GM19238 (cell line): Measurements from ENCODE around the gene DLK1.

Experiments
- DNase-seq: peaks from one replicate; pipeline ENCODE4 v3.0.0; 2011; ENCODE audit warnings: low spot score; ENCODE audit not compliant: insufficient read length

Gene DLK1

DNA sequence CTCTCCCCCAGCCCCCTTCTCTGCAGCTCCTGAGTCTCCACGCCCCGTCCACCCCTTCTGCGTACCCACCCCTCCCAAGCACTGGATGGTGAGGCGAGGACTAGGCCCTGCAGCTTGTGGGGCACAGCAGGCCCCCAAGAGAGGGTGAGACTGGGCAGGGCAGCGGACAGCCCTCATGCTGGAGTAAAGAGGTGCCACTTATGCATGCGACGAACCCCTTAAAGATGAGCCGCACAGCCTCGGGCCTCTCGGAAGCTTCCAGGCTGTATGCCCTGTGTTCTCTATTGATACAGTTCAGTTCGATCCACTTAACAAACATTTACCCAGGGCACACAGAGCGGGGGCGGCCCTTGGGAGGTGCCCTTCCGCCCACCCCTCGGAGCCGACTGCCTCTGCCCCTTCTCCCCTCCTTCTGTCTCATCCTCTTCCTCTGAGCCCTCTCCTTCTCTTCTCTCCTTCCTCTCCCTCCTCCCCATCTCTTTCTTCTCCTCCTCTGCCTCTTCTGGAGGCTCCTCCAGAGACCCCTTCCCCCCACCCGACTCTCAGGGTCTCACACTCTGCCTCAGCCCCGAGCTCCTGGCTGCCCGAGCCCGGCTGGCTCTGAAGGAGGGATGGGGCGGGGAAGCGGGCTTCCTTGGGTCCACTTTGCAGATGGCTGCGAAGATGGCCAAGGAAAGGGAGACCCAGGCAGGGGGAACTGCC is 32.7 kb upstream of the DLK1 start:
- no peak for DNase-seq

DNA sequence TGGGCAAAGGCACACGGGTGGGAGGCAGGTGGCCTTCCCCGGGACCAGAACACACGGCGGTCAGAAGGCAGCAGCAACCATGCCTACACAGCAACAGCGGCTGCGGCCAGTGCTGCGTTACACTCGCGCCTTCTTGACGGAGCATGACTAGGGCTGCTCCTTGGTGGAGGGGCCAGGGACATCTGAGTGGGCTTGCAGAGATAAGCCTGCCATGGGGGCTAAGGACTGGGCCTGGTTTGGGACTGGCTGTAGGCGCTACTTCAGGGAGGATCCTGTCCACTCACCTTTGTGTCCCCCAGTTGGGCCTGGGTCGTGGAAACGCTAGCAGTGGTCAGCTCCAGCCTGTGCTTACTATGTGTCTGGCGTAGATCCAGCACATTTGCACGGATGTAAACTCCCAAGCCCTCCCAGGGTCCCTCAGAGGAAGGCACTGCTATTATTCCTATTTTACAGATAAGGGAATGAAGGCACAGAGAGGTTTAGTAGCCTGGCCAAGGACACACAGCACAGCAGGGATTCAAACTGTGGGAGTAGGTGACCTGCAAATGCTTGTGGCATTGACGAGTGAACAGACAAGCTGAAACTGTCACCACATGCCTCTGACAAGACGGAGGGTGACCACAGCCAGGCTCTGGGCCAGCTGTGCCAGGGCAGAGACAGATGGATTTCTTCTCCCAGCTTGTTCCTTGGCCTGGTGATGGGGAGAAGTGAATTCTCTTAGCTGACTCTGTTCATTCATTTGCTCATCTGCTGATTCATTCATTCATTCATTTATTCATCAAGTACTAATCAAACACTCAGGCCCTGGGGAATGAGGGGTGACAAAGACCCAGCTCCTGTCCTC is 31.9 kb upstream of the DLK1 start:
- no peak for DNase-seq

DNA sequence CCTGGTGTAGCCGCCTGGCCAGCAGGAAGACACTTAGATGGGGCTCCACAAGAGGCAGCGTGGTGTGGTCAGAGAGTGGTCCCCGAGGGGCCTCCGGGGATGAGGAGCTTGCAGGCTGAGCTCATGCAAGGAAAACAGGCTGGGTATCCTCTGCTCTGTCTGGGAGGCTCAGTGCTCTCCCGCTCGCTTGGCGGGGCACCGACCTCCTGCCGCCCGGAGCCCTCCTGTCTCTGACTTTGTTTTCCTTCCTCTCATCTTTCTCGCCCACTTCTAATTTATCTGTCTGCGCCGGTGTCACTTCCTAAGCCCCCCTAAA is 31.3 kb upstream of the DLK1 start:
- DNase-seq = no peak

DNA sequence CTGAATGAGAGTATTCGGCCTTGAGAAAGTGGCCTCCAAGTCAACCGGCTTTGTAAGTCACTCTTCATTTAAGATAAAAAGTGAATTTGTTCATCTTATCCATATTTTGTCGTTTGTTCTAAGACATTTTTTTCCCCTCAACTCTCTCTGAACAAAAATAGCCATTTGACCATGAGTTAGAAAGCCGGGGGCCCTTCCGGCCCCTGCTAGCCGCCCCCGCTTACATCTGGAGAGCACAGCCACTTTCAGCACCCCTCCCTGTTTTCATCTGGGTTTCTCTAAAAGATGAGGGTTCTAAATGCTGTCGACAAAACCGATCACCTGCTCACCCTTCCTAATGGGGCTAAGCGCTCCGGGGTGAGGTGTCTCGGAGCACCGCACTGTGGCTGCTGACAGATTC is 30.7 kb upstream of the DLK1 start:
- DNase-seq = no peak

DNA sequence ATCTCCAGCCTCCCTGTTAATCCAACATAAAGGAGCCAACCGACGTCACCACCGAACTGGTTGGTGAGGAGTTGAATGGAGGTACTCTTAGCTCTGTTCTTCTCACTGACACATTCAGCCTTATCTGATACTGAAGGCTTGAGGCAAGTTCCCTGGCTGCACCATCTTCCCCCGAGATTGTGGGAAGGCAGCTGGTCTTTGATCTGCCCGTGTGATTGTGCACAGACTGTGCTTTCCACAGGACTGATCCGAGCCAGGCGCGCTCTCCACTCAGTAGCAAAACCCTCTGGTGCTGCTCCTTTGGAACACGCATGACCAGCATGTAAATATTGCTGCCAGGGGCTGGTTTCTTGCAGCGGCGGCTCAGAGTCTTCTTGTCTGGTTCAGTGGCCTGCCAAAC is 30.1 kb upstream of the DLK1 start:
- no peak for DNase-seq

DNA sequence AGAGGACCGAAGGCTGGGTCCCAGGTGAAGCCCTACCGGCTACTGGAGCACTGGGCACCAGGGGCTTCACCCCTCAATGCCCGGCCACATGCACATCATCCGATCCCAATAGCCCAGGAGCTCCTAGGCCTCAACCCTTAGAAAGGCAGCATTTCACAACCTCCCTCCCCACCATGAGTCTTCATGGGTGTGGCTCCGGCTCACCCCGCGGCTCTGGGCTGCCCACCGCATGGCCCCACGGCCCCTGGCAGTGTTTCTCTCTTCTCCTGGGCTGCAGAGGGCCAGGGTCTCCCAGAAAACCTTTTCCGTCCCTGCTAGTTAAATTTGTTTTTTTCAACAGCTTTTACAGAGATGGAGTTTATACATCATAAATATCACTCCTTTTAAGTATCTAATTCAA is 28.6 kb upstream of the DLK1 start:
- DNase-seq = no peak

DNA sequence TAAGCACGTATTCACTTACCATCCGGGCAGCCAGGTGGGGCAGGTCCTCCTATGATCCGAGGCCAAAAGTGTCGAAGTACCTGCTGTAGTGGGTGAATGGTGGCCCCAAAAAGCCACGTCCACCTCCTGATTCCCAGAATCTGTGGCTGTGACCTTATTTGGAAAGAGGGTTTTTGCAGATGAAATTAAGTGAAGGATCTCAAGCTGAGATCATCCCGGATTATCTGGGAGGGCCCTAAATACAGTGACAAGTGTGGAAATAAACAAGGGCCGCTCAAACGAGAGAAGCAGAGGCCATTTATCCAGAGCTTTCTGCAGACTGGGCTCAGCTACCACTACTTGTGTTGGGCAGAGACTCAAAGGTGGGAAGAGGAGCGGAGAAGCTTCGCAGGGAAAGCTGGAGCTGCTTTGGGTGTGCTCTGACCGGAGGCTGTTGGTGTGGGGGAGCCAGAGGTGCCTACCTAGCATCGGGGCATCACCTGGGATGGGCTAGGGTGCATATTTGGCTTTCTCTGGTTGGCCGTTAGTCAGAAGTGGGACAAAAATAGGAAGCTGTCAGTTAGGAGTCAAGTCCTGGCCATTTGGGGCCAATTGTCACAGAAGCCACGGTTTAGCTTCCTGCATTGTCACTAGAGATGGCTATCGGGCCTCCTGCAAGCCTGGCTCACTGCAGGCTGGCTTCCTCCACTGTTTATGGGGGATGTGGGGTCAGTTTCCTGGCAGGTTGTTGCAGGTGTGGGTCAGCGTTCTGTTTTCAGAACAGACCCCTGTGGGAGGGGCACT is 27.8 kb upstream of the DLK1 start:
- DNase-seq = no peak

DNA sequence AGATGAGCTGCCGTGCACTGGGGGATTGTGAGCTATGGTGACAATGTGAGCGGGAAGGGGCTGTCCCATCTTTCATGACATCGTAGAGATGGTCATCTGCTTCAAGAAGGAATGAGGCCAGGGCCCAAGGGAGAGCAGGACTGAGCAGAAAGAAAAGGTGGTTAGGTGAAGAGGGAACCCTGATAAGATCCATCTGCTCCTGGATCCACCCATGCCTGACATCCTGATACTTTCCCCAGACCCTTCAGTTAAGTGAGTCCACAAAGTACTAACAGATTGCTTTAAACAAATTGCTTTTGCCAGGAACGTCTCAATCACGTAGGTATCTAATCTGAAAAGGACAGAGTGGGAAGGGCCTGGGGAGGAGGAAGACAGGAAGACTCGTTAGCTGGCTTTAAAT is 25.4 kb upstream of the DLK1 start:
- no peak for DNase-seq

DNA sequence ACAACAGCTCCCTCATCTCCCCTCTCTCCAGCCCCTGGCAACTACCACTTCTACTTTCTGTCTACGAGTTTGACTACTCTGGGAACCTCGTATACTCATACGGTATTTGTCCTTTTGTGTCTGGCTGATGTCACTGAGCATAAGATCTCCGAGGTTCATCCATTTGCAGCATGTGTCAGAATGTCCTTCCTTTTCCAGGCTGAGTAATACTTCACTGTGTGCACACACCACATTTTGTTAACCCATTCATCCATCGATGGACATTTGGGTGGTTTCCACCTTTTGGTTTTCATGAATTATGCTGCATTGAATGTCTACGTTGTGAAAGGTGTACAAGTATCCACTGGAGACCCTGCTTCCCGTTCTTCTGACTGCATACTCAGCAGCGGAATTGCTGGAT is 24.1 kb upstream of the DLK1 start:
- no peak for DNase-seq

DNA sequence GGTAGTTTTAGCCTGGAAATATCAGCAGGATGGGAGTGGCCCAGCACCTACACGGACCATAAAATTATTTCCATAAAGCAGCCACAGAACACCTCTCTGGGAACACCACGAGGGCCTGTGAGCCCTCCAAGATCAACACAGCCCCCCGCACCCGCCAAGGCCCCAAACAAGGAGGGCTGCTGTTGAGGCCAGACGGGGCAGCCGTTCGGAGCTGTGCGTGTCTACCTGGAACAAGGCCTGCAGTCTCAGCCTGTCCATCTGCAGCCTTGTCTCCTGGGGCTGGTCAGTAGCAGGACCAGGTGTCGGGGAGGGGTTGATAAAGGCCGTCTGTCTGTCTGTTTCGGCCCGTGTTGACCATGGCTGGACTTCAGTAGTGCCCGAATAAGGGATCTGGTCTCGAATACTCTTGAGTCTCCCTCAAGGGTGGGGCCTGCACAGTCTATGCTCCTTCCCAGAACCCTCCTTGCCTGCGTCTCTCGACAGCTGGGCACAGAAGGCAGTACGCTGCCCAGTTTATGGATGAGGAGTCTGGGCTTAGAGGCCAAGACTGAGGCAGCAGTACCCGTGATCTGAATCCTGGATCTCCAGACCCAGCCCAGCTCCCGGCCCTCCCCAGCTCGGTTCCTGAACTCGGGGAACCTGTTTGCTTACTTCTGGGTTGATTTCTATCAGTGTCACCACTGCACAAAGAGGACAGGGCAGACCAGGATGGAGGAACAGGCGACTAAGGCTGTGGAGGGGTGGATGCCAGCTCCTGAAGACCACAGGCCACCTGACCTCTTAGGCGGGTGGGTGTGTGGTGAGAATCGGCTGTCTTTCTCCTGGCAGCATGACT is 23.1 kb upstream of the DLK1 start:
- no peak for DNase-seq

DNA sequence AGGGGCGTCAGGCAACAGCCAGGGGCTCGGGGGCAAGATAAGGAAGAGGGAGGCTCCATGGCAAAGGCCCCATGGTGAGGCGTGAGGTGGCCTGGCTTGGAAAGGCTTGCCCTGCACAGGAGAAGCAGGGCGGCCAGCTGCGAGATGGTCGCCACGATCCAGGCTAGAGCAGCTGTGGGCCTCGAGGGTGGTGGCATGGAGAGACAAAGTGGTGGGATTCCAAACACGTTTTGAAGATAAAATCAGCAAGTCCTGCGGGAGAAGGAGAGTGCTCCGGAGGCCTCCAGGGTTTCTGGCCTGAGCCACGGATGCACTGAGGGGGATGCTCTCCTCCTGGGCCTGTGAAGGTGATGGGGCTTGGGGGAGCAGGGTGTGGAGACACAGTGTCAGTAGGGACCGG is 20.5 kb upstream of the DLK1 start:
- DNase-seq = no peak

DNA sequence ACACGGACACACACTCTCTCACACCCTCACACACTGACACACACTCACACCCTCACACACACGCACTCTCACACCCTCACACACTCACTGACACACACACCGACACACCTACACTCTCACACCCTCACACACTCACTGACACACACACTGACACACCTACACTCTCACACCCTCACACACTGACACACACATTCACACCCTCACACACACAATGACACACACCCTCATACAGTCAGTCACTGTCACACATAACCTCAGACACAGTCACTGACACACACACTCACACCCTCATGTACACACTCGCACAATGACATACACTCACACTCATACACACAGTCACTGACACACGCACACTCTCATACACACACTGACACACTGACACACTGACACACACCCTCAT is 19.8 kb upstream of the DLK1 start:
- DNase-seq = no peak

DNA sequence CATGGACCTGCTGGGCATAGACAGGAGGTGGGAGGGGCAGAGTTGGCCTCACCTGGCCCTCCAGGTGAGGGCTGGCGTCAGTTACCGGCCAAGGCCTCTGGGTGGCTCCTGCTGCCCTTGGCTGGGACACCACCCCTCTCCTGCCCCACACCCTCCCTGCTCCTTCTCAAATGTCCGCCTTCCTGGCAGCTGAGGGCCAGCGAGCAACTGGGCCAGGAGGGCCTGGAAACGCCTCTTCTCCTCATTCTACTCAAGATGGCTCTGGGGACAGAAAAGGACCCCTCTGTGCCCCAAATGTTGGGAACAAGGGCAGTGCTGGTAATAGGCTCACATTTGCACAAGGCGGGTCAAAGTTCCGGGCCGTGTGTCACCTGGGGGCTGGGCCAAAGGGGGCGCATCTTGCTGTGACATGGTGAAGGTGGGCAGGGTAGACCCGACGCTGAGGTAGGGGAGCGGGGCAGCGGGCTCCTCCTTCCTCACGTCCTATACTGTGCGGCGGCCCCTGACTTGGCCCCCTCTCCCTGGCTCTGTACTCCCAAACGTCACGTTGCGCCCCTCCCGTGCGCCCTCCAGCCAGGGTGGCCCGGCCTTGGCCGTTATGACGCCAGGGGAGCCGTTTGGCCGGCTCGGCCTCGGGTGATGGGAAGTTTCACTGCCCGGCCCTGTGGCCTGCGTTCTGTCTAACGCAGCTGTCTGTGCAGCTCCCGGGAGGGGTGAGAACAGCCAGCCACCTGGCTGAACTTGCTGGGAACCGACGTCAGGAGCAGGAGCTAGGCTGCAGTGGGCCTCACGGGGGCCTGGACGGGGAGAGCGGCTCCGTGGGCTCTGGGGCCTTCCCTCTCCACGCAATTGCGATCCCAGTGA is 18.0 kb upstream of the DLK1 start:
- no peak for DNase-seq

DNA sequence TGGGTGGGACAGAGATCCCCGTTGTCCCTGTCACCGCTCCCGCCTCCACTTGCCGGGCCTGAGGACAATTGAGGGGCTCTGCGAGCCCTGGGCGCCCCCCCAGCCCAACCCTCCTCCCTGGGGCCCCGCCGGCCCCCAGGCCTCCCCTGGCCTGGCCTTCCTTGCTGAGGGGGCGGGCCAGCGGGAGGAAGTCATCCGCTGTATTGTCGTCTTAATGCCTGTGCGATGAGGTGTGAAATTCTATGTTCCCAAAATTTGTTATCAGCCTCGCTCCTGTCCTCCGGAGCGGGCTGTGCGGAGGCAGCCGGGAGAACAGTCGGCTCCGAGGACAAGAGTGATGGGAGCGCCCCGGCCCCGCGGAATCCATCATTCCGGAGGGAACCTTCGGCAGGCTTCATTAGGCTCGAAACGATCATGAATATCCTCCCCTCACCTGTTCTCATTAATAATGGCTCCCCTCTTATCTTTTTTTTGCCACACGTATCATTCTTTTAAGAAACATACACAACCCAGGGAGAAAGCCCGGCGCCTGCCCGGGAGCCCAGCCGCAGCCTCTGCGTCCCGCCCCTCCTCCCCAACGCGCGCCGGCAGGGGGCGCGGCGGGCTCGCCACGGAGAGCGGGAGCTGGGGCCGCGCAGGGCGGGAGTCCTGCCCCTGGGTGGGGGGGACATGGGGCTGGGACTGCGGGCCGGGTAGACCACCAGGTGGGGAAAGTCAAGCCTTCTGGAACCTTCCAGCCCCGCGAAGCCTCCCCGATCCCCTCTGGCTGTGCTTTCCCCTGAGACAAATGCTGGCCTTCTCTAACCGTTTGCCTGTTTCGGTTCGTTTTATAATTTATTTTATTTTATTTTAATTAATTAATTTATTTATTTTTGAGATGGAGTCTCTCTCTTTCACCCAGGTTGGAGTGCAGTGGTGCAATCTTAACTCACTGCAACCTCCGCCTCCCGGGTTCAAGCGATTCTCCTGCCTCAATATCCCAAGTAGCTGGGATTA is 17.1 kb upstream of the DLK1 start:
- DNase-seq = peak; percentile 43

DNA sequence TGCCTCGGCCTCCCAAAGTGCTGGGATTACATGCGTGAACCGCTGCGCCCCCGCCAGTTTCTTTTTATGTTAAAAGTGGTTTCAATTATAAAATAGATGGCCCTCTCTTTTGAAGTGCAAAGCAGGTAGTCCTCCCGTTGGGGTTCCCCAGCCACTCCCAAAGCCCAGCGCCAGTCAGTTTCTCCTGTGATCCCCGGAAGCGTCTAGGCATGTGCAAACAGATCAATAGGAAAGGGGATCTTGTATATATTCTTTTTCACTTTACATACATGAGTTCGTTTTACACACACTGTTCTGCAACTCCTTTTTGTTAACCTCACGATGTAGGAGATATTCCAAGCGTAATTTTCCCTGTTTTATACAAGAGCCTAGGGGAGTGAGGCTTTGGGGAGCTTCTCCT is 16.3 kb upstream of the DLK1 start:
- no peak for DNase-seq

DNA sequence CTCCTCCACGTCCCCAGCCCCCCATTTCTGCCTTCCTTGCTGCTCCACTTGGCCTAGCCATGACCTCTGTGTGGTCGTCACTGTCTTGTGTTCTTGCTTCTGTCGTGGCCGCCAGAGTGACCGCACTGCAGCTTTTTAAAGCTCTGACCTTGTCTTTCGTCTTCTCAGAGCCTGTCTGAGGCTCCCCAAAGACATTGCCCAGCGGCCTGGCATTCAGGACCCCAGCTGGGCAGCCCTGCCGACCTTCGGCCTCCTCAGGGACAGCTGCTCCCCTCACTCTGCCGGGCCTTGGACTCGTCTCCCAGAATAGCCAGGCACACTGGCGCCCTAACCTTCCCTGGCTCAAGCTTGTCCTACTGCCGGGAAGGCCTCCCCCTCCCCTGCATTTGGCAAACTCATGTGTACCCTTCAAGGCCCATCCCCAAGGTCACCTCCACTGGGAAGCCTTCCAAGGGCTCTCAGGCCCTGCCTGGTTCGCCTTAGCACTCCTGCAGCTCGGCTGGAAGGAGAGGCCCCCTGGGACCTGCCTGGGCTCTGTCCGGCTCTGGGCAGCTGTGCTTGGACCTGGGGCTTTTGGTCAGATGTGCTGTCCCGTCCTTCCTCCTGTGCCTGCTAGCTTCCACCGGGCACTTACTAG is 15.7 kb upstream of the DLK1 start:
- DNase-seq = no peak

DNA sequence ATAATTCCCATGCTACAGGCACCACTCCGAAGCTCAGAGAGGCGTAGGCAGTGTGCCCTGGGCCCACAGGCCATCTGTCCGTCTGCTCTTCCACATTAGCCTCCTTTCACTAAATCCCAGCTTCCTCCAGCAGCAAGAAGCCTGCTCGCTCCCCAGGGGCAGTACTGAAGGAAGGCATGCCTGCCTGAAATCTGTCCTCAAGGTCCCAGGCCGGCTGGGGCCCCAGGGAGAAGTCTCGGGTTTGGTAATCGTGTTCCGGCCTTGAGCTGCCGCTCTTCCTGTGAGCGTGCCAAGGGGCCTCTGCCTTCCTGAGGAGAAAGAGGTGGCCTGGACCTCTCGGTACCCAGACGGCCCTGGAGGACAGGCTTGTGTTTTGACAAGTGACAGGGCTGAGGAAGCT is 15.2 kb upstream of the DLK1 start:
- no peak for DNase-seq

DNA sequence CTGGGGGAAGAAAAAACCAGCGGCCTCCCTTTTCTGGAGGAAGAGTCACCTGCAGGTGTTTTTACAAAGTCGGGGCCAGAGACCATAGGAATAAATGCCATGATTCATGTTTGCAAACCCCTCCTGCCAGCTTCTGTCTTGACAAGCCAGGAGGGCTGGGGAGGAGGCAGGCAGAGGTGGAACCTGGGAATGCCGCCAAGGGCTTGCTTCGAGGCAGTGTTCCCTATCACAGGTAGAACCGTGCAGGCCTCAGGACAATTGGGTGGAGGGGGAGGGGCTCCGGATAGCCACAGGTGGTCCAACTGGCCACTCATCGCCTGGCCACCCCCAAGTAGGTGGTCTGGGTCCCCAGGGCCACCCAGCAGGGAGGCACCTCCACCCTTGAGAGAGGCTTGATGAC is 14.2 kb upstream of the DLK1 start:
- DNase-seq = no peak

DNA sequence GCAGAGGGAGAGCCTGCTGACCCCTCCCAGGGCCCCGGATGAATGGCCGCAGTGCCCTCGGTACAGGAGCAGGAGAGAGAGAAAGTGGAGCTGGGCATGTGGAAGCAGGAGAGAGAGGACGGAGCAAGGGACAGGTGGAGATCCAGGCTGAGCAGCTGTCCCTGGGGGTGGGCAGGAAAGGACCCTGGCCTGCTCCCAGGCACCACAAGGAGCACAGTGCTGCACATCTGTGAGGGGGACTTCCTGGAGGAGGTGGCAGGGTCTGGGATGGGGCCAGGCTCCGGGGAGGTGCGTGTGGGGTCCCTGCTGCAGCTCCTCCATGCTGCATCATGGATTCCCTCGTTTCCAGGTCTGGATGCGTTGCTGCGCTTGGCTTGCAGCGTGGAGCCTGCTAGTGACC is 13.0 kb upstream of the DLK1 start:
- DNase-seq = no peak
